Endothelial cell of umbilical vein (primary cell): ENCODE results near the gene MGAT5. TPM values are rescaled to one million over a fixed set of nuclear protein-coding genes. Genes with fewer than 3 reads are reported as not detected.

Experiments used
- BruUV-seq: library from RNA; stranded (reverse); fragments of 400-500 nt; replicated peaks from 2 replicates; lab custom pipeline; 2021; lab: Mats Ljungman, UMichigan
- CTCF ChIA-PET: fragments of 300-600, 350-600 bp; sonication (Branson Sonifier 250); formaldehyde crosslinking; loops from one replicate; lab custom pipeline; 2021; ENCODE audit warnings: antibody characterized with exemption, inconsistent platforms; lab: Charles Lee
- POLR2A ChIA-PET: fragments of 300-600, 350-600 bp; sonication (Branson Sonifier 250); formaldehyde crosslinking; loops from one replicate; lab custom pipeline; 2021; ENCODE audit warnings: antibody characterized with exemption, inconsistent platforms; lab: Charles Lee
- DNase-seq: peaks from one replicate; pipeline ENCODE4 v3.0.0-alpha.2; 2011; ENCODE audit warnings: low read depth, low spot score
- FAIRE-seq: peaks from 2 replicates; lab custom pipeline; 2011; peaks lifted over from hg19 to GRCh38; lab: Jason Lieb, UNC
- H2AFZ ChIP-seq: 2 replicates; pipeline ENCODE4 v1.6.0; 2012; ENCODE audit warnings: low read depth, low read length, control low read depth, inconsistent platforms
- H3K27ac ChIP-seq: 2 replicates; pipeline ENCODE4 v1.5.1; 2011; ENCODE audit warnings: low read depth, mild to moderate bottlenecking, control low read depth, low read length, moderate library complexity; ENCODE audit not compliant: insufficient read depth
- H3K27me3 ChIP-seq, 2 experiments: 2 replicates each; pipeline versions ENCODE4 v1.6.0 to v1.6.1; 2011; ENCODE audit warnings: low read length in 2 of 2, mixed read lengths in 1 of 2; ENCODE audit not compliant: control insufficient read depth in 2 of 2, insufficient read depth in 2 of 2
- H3K36me3 ChIP-seq, 2 experiments: 2 replicates in 1 of 2; 3 replicates in 1 of 2; pipeline ENCODE4 v1.5.1; 2011; ENCODE audit warnings: low read length in 2 of 2, mild to moderate bottlenecking in 1 of 2, moderate library complexity in 1 of 2; ENCODE audit not compliant: control insufficient read depth in 2 of 2, insufficient read depth in 2 of 2; ENCODE audit errors: extremely low read depth in 1 of 2
- H3K4me1 ChIP-seq: 3 replicates; pipeline ENCODE4 v1.5.1; 2011; ENCODE audit warnings: mild to moderate bottlenecking, low read length; ENCODE audit not compliant: control insufficient read depth, insufficient read depth; ENCODE audit errors: extremely low read depth
- H3K4me2 ChIP-seq: 2 replicates; pipeline ENCODE4 v1.6.1; 2011; ENCODE audit warnings: low read length, control low read depth, mixed read lengths; ENCODE audit not compliant: insufficient read depth
- H3K4me3 ChIP-seq, 3 experiments: fragments of 200-600 bp in 1 of 3; sonication (generic), shearing (Covaris generic) in 1 of 3; replicated peaks in 1 of 3; 2 replicates each; pipeline ENCODE4 v1.5.1; 2011 to 2016; ENCODE audit warnings: control low read depth in 3 of 3, low read length in 3 of 3, mild to moderate bottlenecking in 2 of 3, inconsistent platforms in 1 of 3, low read depth in 1 of 3, moderate library complexity in 1 of 3; ENCODE audit not compliant: insufficient read depth in 1 of 3
- H3K79me2 ChIP-seq: 2 replicates; pipeline ENCODE4 v1.6.0; 2012; ENCODE audit warnings: low read length, inconsistent platforms; ENCODE audit not compliant: control insufficient read depth, insufficient read depth
- H3K9ac ChIP-seq: replicated peaks from 2 replicates; pipeline ENCODE3; 2011; ENCODE audit warnings: low read length, control low read depth; ENCODE audit not compliant: insufficient read depth; ENCODE audit errors: extremely low read depth
- H3K9me1 ChIP-seq: replicated peaks from 3 replicates; pipeline ENCODE4 v1.6.0; 2011; ENCODE audit warnings: mild to moderate bottlenecking, low read length; ENCODE audit not compliant: control insufficient read depth, insufficient read depth; ENCODE audit errors: extremely low read depth
- H3K9me3 ChIP-seq: replicated peaks from 2 replicates; pipeline ENCODE4 v1.5.1; 2012; ENCODE audit warnings: low read length, inconsistent platforms; ENCODE audit not compliant: control insufficient read depth, insufficient read depth
- H4K20me1 ChIP-seq: replicated peaks from 2 replicates; pipeline ENCODE3; 2011; ENCODE audit warnings: mild to moderate bottlenecking, low read length; ENCODE audit not compliant: control insufficient read depth, insufficient read depth; ENCODE audit errors: extremely low read depth
- CTCF ChIP-seq, 2 donors: IDR thresholded peaks; 1 replicate in 1 of 2; 2 replicates in 1 of 2; pipeline ENCODE4 v1.5.1; 2011; ENCODE audit warnings: low read length in 2 of 2, mild to moderate bottlenecking in 2 of 2, moderate library complexity in 2 of 2, control low read depth in 1 of 2, inconsistent platforms in 1 of 2, low read depth in 1 of 2; ENCODE audit not compliant: insufficient read depth in 1 of 2; ENCODE audit errors: extremely low read depth in 1 of 2
- EZH2 ChIP-seq: IDR thresholded peaks from 2 replicates; pipeline ENCODE4 v1.6.1; 2012; ENCODE audit warnings: borderline replicate concordance, low read depth, mild to moderate bottlenecking, moderate library complexity, low read length, inconsistent platforms; ENCODE audit not compliant: severe bottlenecking
- FOS ChIP-seq: IDR thresholded peaks from 2 replicates; pipeline ENCODE4 v1.6.1; 2011; ENCODE audit warnings: mild to moderate bottlenecking, low read length, moderate library complexity, borderline replicate concordance; ENCODE audit not compliant: insufficient read depth
- GATA2 ChIP-seq: IDR thresholded peaks from 2 replicates; pipeline ENCODE4 v1.7.0; 2011; ENCODE audit warnings: low read depth, mild to moderate bottlenecking, moderate library complexity, mixed read lengths, low read length; ENCODE audit not compliant: insufficient read length, insufficient read depth
- JUN ChIP-seq: IDR thresholded peaks from 2 replicates; pipeline ENCODE4 v1.6.1; 2011; ENCODE audit warnings: borderline replicate concordance, low read depth; ENCODE audit not compliant: insufficient read length, insufficient read depth
- MYC ChIP-seq: IDR thresholded peaks from one replicate; pipeline ENCODE4 v1.6.1; 2011; ENCODE audit warnings: mild to moderate bottlenecking, low read depth, low read length
- POLR2A ChIP-seq: IDR thresholded peaks from 2 replicates; pipeline ENCODE4 v1.6.1; 2012; ENCODE audit warnings: low read depth, mild to moderate bottlenecking, control low read depth, low read length
- POLR2AphosphoS5 ChIP-seq: IDR thresholded peaks from 2 replicates; pipeline ENCODE4 v1.6.1; 2012; ENCODE audit warnings: low read depth, mild to moderate bottlenecking, control low read depth, low read length, moderate library complexity; ENCODE audit not compliant: insufficient read depth
- dilution Hi-C: fragments of 300-500 bp; cut with MboI; formaldehyde crosslinking; loops from one replicate; pipeline ENCODE4 v1.15.0; 2019; ENCODE audit warnings: low sequenced_read_pairs; ENCODE audit not compliant: extremely low pct_ligation_motif_present
- intact Hi-C: fragments of 100-400 bp; cut with micrococcal nuclease; formaldehyde crosslinking; loops from one replicate; pipeline ENCODE4 v1.10.0; 2022
- polyA plus RNA-seq, 4 experiments: library from polyadenylated mRNA; depleted of rRNA in 3 of 4; stranded (reverse) in 3 of 4; unstranded in 1 of 4; fragments of >200 nt; gene quantifications; 2 replicates each; pipeline versions ENCODE4 v1.2.1 to v1.2.3, GENCODE V29; 2011 to 2012; ENCODE audit warnings: missing spikeins in 1 of 4
- total RNA-seq: library from RNA; stranded (reverse); gene quantifications from 2 replicates; pipeline ENCODE4 v1.2.3, GENCODE V29; 2021
- TF ChIP-seq, protein P1 (sequence below): IDR thresholded peaks from 2 replicates; pipeline ENCODE4 v1.6.1; 2011; ENCODE audit not compliant: insufficient read depth, insufficient read length

MGAT5 gene
- total and polyA plus RNA-seq, 2 donors (not counting 3 experiments of a cell fraction or from before 2014, with no cell fraction given): 17.7 to 84.1 TPM

DNA sequence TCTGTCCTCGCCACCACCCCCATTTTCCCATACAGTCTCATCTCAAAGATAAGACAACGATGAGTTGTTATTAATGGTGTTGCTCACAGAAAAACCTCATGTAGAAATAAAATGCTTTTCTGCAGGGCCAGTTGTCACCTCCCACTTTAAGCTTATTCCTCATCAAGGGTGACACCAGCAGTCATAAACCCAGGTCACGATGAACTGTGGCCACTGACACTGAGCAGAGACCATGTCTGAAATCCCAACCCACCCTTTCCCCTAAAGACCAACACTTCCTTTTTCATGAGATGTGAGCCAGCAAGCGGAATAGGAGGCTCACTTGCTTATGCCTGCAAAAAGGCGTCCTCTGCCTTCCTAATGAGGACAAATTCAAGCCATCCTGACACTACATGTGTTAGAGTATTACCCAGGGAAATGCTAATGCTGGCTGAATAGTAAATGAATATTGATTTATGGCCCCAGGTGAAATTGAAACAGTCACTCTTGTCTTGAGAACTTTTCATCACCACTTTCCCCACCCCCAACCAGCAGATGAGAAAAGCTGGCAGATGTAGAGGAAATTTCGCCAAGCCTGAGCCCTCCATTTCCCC lies 228.4 kb downstream of the MGAT5 start:
- no peaks in the 10 kb centered on the region for H3K9me1 ChIP-seq
- H4K20me1 ChIP-seq: no peaks in the 10 kb centered on the region
- no peaks in the 10 kb centered on the region for H3K4me1 ChIP-seq
- DNase-seq (no peak), FAIRE-seq (no peak)
- H3K79me2 ChIP-seq: no peaks in the 10 kb centered on the region
- ChIA-PET POLR2A (no interaction called here), CTCF (no interaction called here)
- BruUV-seq: no TSS peak
- TF ChIP-seq MYC (no peak), JUN (no peak), EZH2 (no peak), GATA2 (no peak), POLR2AphosphoS5 (no peak), POLR2A (no peak), CTCF (IDR thresholded peaks at IDR 0.05; ENCODE audit: extremely low read depth in 1 of 2, insufficient read depth in 1 of 2, low read depth in 1 of 2, low read length in 2 of 2) (no peak), FOS (no peak)
- TF ChIP-seq, protein P1, sequence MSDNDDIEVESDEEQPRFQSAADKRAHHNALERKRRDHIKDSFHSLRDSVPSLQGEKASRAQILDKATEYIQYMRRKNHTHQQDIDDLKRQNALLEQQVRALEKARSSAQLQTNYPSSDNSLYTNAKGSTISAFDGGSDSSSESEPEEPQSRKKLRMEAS: no peak
- intact Hi-C loops: no loop called here
- peaks cover 0 to 3% of the 10 kb centered on the region in 2 experiments for H3K27me3 ChIP-seq
- dilution Hi-C loops: no loop called here
- no peak overlapping the region for H3K27ac ChIP-seq
- no peak overlapping the region for H2AFZ ChIP-seq
- H3K9ac ChIP-seq: no peak overlapping the region
- H3K4me2 ChIP-seq: no peak overlapping the region
- H3K4me3 ChIP-seq: no peak overlapping the region
- H3K9me3 ChIP-seq: no peaks in the 10 kb centered on the region
- H3K36me3 ChIP-seq: no peaks in the 10 kb centered on the region
